Suprapubic skin (tissue), 4 donors: ENCODE data around the gene C3orf52. TPM values are rescaled to one million over a fixed set of nuclear protein-coding genes. Genes with fewer than 3 reads are reported as not detected.

Source experiments
- DNase-seq, 2 donors: peaks; one replicate each; pipeline ENCODE4 v3.0.0-alpha.2; 2019; ENCODE audit warnings: low spot score in 2 of 2
- H3K27ac ChIP-seq: fragments of 200-600 bp; sonication (generic); one replicate; pipeline ENCODE4 v1.5.1; 2019
- H3K27me3 ChIP-seq: fragments of 200-600 bp; sonication (generic); one replicate; pipeline ENCODE4 v1.5.1; 2019
- H3K36me3 ChIP-seq: fragments of 200-600 bp; sonication (generic); one replicate; pipeline ENCODE4 v1.5.1; 2019
- H3K4me1 ChIP-seq: fragments of 200-600 bp; sonication (generic); one replicate; pipeline ENCODE4 v1.5.1; 2019
- H3K4me3 ChIP-seq: fragments of 200-600 bp; sonication (generic); one replicate; pipeline ENCODE4 v1.5.1; 2019; ENCODE audit warnings: mild to moderate bottlenecking
- H3K9me3 ChIP-seq: fragments of 200-600 bp; sonication (generic); one replicate; pipeline ENCODE4 v1.5.1; 2019
- EP300 ChIP-seq: sonication (generic); formaldehyde crosslinking; IDR thresholded peaks from one replicate; pipeline ENCODE4 v1.6.1; 2017; ENCODE audit warnings: antibody characterized with exemption
- POLR2A ChIP-seq, 2 donors: fragments of 450-650 bp; IDR thresholded peaks; one replicate each; pipeline ENCODE4 v1.6.1; 2017; ENCODE audit warnings: antibody characterized with exemption in 2 of 2, mild to moderate bottlenecking in 2 of 2, moderate library complexity in 2 of 2
- POLR2AphosphoS5 ChIP-seq, 3 donors: sonication (generic); formaldehyde crosslinking; IDR thresholded peaks; one replicate each; pipeline ENCODE4 v1.6.1; 2017; ENCODE audit warnings: antibody characterized with exemption in 3 of 3
- WGBS: methylation state at CpG from one replicate; pipeline ENCODE4 v1.1.5; 2018; 5-methylcytosine and 5-hydroxymethylcytosine counted together
- total RNA-seq, 4 donors: library from RNA; depleted of rRNA; stranded (reverse); fragments of >200 nt; gene quantifications; one replicate each; pipeline ENCODE4 v1.1.0, GENCODE V29; 2016
- TF ChIP-seq, protein P1 (sequence below), 2 donors: fragments of 200-600 bp in 1 of 2; fragments of 450-650 bp in 1 of 2; sonication (generic) in 1 of 2; IDR thresholded peaks; one replicate each; pipeline ENCODE4 v1.5.1; 2016 to 2019; ENCODE audit warnings: antibody characterized with exemption in 2 of 2, mild to moderate bottlenecking in 1 of 2, moderate library complexity in 1 of 2

C3orf52 gene
- total RNA-seq, 4 donors from 2014 or later, result 78.8 to 183 (median 96.7) TPM

DNA sequence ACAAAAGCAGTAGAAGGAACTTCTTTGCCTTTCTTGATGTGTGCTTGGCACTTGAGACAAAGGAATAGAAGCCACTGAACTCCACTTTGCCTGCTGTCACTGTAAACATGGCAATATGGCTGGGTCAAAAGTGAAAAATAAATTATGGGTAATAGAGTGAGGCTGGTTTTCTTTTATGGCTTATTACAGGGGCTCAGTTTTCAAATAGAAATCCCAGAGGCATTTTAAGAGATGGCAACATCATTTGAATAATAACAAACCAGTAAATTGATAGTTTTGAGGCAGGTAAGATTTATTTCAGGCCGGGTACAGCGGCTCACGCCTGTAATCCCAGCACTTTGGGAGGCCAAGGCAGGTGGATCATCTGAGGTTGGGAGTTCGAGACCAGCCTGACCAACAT lies 2.8 kb downstream of the C3orf52 start:
- H3K36me3 ChIP-seq, result no peaks in the 10 kb centered on the region
- TF ChIP-seq EP300 (no peak), POLR2A (IDR thresholded peaks at IDR 0.05) (no peak), POLR2AphosphoS5 (IDR thresholded peaks at IDR 0.05) (no peak)
- TF ChIP-seq, protein P1, sequence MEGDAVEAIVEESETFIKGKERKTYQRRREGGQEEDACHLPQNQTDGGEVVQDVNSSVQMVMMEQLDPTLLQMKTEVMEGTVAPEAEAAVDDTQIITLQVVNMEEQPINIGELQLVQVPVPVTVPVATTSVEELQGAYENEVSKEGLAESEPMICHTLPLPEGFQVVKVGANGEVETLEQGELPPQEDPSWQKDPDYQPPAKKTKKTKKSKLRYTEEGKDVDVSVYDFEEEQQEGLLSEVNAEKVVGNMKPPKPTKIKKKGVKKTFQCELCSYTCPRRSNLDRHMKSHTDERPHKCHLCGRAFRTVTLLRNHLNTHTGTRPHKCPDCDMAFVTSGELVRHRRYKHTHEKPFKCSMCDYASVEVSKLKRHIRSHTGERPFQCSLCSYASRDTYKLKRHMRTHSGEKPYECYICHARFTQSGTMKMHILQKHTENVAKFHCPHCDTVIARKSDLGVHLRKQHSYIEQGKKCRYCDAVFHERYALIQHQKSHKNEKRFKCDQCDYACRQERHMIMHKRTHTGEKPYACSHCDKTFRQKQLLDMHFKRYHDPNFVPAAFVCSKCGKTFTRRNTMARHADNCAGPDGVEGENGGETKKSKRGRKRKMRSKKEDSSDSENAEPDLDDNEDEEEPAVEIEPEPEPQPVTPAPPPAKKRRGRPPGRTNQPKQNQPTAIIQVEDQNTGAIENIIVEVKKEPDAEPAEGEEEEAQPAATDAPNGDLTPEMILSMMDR (IDR thresholded peaks at IDR 0.05), result no peak
- no peak overlapping the region for H3K4me3 ChIP-seq
- WGBS, result 62% methylated on average over 4 of the region's 4 CpGs
- no peaks in the 10 kb centered on the region for H3K9me3 ChIP-seq
- no peak overlapping the region for H3K27ac ChIP-seq
- DNase-seq, result no peak
- peaks cover 34% of the 10 kb centered on the region for H3K4me1 ChIP-seq
- no peaks in the 10 kb centered on the region for H3K27me3 ChIP-seq

DNA sequence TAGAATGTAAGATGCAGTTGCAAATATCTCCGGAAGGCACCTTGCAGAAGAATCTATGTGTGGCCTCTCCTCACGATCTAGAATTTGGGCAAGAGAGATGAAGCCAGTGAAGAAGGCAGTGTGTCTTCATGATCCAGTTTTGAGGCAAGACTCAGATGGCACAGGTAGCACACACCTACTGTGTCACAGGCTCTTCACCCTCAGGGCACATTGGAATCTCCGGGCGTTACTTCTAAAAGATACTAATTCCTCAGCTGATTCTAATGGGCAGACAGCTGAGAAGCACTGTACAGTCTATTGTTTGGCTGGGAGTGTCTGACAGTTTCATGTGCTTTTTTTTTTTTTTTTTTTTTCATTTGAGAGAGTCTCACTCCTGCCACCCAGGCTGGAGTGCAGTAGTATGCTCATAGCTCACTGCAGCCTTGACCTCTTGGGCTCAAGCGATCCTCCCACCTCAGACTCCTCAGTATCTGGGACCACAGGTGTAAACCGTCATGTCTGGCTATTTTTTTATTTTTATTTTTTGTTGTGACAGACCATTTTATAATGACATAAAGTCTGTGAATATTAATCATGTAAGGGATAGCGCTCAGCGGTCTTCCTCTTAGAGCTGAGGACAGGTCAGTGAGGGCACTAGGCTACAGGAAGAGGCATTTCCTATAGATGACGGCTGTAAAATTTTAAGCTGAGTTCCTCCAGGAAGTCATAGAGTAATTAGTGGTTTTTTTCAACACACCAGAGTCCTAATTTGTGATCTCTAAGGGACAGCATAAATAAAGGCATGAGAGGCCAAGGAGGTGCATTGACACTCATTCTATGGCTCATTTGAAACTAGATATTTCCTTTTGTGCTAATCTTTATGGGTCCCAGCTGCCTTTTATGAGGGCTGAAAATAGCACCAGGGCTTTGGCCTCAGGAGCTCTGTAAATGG lies 4.0 kb downstream of the C3orf52 start:
- no peaks in the 10 kb centered on the region for H3K36me3 ChIP-seq
- no peak for TF ChIP-seq POLR2AphosphoS5 (IDR thresholded peaks at IDR 0.05)
- TF ChIP-seq, protein P1 (IDR thresholded peaks at IDR 0.05), result no peak
- no peak for TF ChIP-seq EP300
- TF ChIP-seq POLR2A (IDR thresholded peaks at IDR 0.05), result no peak
- 69% methylated on average over 9 of the region's 9 CpGs for WGBS
- H3K27ac ChIP-seq, result no peak overlapping the region
- H3K4me3 ChIP-seq, result no peak overlapping the region
- DNase-seq, result no peak
- H3K4me1 ChIP-seq, result peaks cover 34% of the 10 kb centered on the region
- no peaks in the 10 kb centered on the region for H3K27me3 ChIP-seq
- no peaks in the 10 kb centered on the region for H3K9me3 ChIP-seq

DNA sequence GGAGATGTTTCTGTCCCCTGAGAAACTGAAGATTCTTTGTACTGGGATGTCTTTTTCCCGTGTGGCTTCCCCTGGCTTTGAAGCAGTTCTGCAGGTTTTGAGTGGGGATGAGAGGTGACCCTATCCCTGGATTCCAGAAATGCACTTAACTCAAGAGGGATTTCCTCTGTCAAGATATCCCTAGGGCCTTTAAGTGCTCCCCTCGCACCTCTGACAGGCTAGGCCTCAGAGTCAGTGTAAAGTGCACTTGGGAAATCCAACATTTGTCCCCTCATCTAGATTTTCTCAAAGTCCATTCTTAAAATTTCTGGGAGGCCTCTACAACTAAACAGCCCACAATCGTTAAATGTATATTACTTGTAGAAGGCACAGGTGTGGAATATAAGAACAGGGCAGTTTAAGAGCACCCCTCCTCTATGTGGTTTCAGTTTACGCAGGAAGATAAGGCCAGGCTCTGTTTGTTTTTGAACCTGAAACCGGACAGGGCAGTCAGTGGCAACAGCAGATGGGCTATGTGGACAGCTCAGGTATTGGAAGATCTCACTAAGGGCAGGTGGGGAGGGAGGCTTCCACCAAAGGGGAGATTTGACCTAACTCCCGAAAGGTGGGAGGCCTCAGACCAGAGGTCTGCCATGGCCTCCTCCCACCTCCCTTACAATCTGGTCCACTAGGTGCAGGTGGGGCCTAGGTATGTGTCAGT lies 4.8 kb downstream of the C3orf52 start:
- Histone ChIP-seq H3K27ac (no peak overlapping the region), H3K4me1 (peaks cover 28% of the 10 kb centered on the region), H3K27me3 (no peaks in the 10 kb centered on the region), H3K9me3 (no peaks in the 10 kb centered on the region), H3K36me3 (no peaks in the 10 kb centered on the region), H3K4me3 (no peak overlapping the region)
- WGBS, result 82% methylated on average over 5 of the region's 6 CpGs
- no peak for DNase-seq
- no peak for TF ChIP-seq EP300
- no peak for TF ChIP-seq POLR2AphosphoS5 (IDR thresholded peaks at IDR 0.05)
- TF ChIP-seq POLR2A (IDR thresholded peaks at IDR 0.05), result no peak
- TF ChIP-seq, protein P1 (IDR thresholded peaks at IDR 0.05), result no peak

DNA sequence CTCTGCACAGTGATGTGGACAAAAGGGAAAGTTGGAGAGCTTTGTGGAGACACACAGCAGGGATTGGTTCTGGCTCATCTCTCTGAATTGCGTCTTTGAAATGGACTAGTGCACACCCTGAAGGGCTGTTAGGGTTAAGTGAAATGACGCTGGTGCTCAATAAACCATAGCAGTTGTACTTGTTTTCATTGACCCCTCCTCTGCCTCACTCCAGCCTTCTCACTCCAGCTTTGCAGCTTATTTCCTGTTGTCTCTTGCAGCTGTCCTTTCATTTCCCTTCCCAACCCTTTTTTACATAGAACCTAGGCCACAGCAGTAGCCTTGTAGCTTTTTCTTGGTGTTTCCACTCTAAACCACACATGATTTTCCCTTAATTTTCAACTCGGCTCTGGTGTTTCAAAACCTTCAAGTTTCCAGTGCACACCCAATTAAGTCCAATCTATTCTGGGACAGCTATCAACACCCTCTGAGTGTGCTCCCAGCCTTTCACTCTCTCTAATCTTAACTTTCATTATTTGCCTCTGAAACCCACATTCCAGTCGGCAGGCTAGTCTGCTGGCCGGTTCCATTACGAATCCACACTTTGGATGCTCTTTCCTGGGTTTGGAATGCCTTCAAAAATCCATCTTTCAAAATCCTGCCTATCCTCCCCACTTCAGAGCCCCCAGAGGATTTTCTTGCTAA lies 6.4 kb downstream of the C3orf52 start:
- Histone ChIP-seq H3K4me3 (no peak overlapping the region), H3K36me3 (no peaks in the 10 kb centered on the region)
- WGBS, result 41% methylated on average over 6 of the region's 6 CpGs

More for the DNA sequence above, 6.4 kb downstream of the C3orf52 start:
- no peak overlapping the region for H3K27ac ChIP-seq
- no peak for DNase-seq
- no peaks in the 10 kb centered on the region for H3K9me3 ChIP-seq
- no peaks in the 10 kb centered on the region for H3K27me3 ChIP-seq
- peaks cover 18% of the 10 kb centered on the region for H3K4me1 ChIP-seq
- TF ChIP-seq POLR2A (IDR thresholded peaks at IDR 0.05) (no peak), POLR2AphosphoS5 (IDR thresholded peaks at IDR 0.05) (no peak), EP300 (no peak)
- TF ChIP-seq, protein P1 (IDR thresholded peaks at IDR 0.05), result no peak
